Measurements from ENCODE around the gene PAGE4. TPM values are rescaled to one million over a fixed set of nuclear protein-coding genes. Genes with fewer than 3 reads are reported as not detected.
A peak's percentile ranks its signal among the peaks of the same experiment; 100 is the strongest.

The PAGE4 gene
- total and polyA plus RNA-seq, 2 of the 13 experiments (the other 11 are each of a cell fraction or from before 2014, with no cell fraction given): 1.1 TPM; not detected in 1

DNA sequence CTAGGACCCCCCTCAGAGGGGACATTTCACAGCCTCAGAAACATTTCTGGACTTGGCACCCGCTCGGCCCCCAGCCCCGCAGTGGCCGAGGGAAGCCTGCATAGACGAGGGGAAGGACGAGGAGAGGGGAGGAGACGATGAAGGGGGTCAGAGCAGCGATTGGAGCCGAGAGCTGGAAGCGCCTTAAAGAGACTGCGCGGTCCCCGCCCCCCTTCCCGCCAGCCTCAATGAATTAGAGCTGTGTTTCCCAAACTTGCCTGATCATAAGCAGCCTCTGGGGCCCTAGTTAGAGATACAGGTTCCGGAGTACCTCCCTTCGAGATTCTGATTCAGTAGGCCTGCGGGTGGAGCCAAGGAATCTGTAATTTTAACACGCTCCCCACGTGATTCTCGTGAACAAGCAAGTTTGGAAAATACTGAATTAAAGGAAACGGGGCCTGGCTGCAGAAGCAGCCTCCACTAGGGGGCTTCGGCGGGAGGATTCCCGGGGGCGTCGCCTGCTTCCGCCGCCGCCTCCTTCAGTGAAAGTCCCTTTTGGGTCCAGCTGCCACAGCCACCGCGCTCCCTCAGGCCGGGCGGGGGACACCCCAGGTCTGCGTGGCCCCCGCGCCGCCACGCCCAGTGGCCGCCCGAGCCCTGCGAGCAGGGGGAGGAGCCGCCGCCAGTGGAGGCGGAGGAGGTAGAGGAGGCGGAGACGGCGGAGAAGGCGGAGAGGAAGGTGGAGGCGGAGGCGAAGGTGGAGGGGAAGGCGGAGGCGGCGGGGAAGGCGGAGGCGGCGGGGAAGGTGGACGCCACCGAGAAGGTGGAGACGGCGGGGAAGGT is 49.9 kb downstream of the PAGE4 start, which contains the start of gene USP27X (continued):
- TF ChIP-seq NR2F2 (IDR thresholded peaks at IDR 0.05; ENCODE audit: borderline replicate concordance, low read depth) (peak; percentile 8; the same call in 1 of the 2 replicates), GFI1 (CRISPR knock-in tag; IDR thresholded peaks at IDR 0.05; ENCODE audit: borderline replicate concordance) (peak; percentile 57; the same call in 1 of the 2 replicates), CHCHD3 (CRISPR knock-in tag; IDR thresholded peaks at IDR 0.05) (no peak), ZNF766 (CRISPR knock-in tag; IDR thresholded peaks at IDR 0.05; ENCODE audit: borderline replicate concordance) (no peak), ZFP36 (IDR thresholded peaks at IDR 0.05; ENCODE audit: borderline replicate concordance, low read depth, low read length, partially characterized antibody) (no peak), RBFOX2 (IDR thresholded peaks at IDR 0.05; ENCODE audit: low read depth, low read length) (peak; percentile 82), SIN3B (IDR thresholded peaks at IDR 0.05; ENCODE audit: low read length) (no peak), ZNF256 (CRISPR knock-in tag; conservative IDR thresholded peaks at IDR 0.05) (0 out of 2 replicates have a peak, but pooled peaks have one; percentile 19), CBFB (CRISPR knock-in tag; IDR thresholded peaks at IDR 0.05) (no peak; the same call in 1 of the 2 replicates), ZGPAT (CRISPR knock-in tag; IDR thresholded peaks at IDR 0.05) (peak; percentile 59; the same call in 1 of the 2 replicates), HMG20A (CRISPR knock-in tag; IDR thresholded peaks at IDR 0.05; ENCODE audit: borderline replicate concordance) (no peak), UBTF (CRISPR knock-in tag; IDR thresholded peaks at IDR 0.05) (peak; percentile 30; the same call in 1 of the 2 replicates), NFATC3 (CRISPR knock-in tag; IDR thresholded peaks at IDR 0.05) (no peak), TBL1XR1 (IDR thresholded peaks at IDR 0.05; ENCODE audit: borderline replicate concordance, low read length, partially characterized antibody) (no peak), ZMAT5 (CRISPR knock-in tag; IDR thresholded peaks at IDR 0.05; ENCODE audit: borderline replicate concordance, low read depth) (no peak), ZBTB42 (CRISPR knock-in tag; IDR thresholded peaks at IDR 0.05) (no peak), SIN3A (IDR thresholded peaks at IDR 0.05; ENCODE audit: borderline replicate concordance, low read depth, low read length) (0 out of 2 replicates have a peak, but pooled peaks have one; percentile 32), ZSCAN21 (CRISPR knock-in tag; IDR thresholded peaks at IDR 0.05; ENCODE audit: borderline replicate concordance) (peak; percentile 33; the same call in 1 of the 2 replicates)
- TF ChIP-seq, protein P1, sequence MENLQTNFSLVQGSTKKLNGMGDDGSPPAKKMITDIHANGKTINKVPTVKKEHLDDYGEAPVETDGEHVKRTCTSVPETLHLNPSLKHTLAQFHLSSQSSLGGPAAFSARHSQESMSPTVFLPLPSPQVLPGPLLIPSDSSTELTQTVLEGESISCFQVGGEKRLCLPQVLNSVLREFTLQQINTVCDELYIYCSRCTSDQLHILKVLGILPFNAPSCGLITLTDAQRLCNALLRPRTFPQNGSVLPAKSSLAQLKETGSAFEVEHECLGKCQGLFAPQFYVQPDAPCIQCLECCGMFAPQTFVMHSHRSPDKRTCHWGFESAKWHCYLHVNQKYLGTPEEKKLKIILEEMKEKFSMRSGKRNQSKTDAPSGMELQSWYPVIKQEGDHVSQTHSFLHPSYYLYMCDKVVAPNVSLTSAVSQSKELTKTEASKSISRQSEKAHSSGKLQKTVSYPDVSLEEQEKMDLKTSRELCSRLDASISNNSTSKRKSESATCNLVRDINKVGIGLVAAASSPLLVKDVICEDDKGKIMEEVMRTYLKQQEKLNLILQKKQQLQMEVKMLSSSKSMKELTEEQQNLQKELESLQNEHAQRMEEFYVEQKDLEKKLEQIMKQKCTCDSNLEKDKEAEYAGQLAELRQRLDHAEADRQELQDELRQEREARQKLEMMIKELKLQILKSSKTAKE (CRISPR knock-in tag; IDR thresholded peaks at IDR 0.05; ENCODE audit: borderline replicate concordance): peak; percentile 89
- TF ChIP-seq, protein P2, sequence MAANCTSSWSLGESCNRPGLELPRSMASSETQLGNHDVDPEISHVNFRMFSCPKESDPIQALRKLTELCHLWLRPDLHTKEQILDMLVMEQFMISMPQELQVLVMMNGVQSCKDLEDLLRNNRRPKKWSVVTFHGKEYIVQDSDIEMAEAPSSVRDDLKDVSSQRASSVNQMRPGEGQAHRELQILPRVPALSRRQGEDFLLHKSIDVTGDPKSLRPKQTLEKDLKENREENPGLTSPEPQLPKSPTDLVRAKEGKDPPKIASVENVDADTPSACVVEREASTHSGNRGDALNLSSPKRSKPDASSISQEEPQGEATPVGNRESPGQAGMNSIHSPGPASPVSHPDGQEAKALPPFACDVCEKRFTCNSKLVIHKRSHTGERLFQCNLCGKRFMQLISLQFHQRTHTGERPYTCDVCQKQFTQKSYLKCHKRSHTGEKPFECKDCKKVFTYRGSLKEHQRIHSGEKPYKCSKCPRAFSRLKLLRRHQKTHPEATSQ (CRISPR knock-in tag; IDR thresholded peaks at IDR 0.05; ENCODE audit: borderline replicate concordance): no peak
